NAMALWA (cell line): ENCODE measurements around the gene BTD.
"Not testable (repeated sequence)": the region's sequence is repeated elsewhere in the genome, so short reads cannot be mapped to it uniquely, and the experiment has no call there.

ENCODE experiments used
- DNase-seq: peaks from one replicate; pipeline ENCODE4 v3.0.0-alpha.2; 2015; ENCODE audit warnings: low spot score

BTD gene

GRCh38 chr3:15601399-15602145, at the start of gene BTD, which contains the start of gene HACL1:
Gene BTD, plus strand, starts transcription at chr3:15601745. Its CDS starts 33,695 bp downstream, at chr3:15635440.
Gene HACL1, minus strand, starts transcription at chr3:15601569. Its CDS starts 106 bp downstream, at chr3:15601463.
- DNase-seq = peak; percentile 100

- no peak for DNase-seq
Measured at GRCh38 chr3:15551902-15552301, 49.6 kb upstream of the BTD start.

GRCh38 chr3:15553749-15554148, 47.8 kb upstream of the BTD start:
- DNase-seq = no peak

GRCh38 chr3:15556512-15556911, 45.0 kb upstream of the BTD start:
- DNase-seq = peak; percentile 61

DNA sequence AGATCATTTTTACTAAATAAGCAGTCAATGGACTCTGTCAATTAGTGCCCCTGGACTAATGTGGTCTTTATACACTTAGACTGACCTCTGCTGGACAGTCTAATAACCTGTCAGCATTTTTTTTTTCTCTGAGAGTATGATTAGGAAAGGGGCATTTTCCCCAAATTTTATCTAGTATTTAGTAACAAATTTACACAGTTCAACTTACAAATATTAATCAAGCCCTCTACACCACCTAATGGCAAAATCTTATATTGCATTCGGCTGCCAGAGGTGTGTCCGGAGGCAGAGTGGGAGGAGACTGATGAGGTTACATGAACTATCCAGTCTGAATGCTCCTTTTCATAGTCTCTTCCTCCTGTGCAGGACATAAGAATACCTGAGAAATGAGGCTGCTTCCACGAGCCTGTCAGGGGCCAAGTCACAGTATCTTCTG, 44.0 kb upstream of the BTD start:
- DNase-seq = peak; percentile 91

DNA sequence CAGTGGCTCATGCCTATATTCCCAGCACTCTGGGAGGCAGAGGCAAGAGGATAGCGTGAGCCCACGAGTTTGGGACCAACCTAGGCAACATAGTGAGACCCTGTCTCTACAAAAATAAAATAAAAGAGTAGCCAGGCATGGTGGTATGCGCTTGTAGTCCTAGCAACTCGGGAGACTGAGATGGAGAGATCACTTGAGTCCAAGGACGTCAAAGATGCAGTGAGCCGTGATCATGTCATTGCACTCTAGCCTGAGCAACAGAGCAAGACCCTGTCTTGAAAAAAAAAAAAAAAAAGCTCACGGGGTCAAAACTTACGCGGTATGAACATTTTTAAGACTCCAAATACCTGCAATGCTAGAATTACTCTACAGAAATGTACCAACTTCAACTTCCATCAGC, 43.0 kb upstream of the BTD start:
- no peak for DNase-seq

- no peak for DNase-seq
Measured at GRCh38 chr3:15562560-15562959, 39.0 kb upstream of the BTD start.

GRCh38 chr3:15563190-15563589, 38.4 kb upstream of the BTD start:
- no peak for DNase-seq

DNA sequence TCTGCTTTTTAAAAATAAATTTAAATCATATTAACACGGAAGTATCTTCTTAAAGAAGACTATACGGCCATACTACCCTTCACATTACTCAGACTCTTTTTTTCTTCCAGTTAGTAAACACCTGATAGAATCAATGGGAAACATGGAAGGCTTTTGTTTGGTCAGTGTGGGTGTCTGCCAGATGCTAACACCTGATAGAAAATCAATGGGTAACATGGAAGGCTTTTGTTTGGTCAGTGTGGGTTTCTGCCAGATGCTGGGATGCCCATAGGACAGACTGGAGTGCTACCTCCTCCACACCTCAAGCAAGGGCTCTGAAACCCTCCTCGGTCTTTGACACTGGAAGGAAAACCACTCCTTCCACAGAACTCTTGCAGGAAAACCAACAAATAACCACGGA, 29.4 kb upstream of the BTD start:
- DNase-seq = no peak

GRCh38 chr3:15575446-15575845, 26.1 kb upstream of the BTD start:
- no peak for DNase-seq

DNA sequence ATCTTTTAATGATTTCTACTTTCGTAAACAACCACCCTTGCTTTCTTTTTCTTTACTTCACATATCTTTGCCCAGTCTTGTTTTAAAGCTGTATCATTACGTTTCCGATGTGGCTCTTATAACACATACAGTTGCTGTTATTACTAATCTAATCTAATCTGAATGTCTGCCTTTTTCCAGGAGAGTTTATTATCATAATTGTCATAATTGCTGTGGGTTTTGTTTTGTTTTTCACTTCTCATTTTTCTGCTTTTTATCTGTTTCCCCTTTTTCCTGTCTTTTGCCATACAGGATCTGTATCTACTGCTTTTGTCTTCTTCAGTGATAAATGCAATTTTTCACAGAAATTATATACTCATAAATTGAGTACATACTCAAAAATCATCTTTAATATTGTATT, 25.1 kb upstream of the BTD start:
- DNase-seq = no peak

DNA sequence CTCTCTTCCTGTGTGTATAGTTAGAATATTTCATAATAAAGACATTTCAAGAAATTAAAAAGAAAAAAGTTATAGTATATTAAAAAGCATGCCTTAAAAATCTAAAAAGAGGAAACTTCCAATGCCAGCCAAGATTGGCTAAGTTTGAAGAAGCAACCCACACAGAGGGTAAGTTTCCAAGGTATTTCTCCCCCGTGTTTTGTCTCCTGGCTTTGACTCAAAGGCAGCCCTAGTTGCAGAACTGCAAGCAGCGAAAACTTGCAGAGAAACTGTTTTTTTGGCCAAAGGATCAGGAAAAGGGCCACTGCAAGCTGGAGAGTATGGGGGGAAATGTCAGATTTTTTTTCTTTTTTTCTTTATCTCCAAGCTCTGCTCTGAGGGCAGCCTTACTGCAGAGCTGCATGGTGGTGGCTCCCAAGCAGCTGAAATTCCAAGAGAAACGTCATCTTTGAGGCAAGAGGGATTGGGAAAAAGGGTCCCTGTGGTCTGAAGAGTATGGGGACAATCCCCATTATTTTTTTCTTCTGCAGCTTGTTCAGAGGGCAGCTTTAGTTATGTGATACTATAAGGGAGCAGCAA, 23.2 kb upstream of the BTD start:
- no peak for DNase-seq

DNA sequence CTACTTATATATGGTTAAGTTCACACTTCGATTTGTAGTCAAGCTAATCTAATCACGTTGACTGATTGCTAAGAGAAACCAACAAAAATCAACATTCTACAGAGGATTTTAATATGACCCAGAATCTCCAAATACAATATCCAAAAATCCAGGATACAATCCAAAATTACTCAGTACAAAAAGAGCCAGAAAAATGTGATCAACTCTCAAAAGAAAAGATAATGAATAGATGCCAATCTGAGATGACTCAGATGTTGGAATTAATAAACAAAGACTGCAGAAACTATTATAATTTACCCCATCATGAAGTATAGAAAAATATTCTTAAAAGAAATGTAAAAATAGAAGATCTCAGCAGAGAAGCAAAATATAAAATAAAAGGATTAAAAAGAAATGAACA, 22.5 kb upstream of the BTD start:
- DNase-seq = no peak

DNA sequence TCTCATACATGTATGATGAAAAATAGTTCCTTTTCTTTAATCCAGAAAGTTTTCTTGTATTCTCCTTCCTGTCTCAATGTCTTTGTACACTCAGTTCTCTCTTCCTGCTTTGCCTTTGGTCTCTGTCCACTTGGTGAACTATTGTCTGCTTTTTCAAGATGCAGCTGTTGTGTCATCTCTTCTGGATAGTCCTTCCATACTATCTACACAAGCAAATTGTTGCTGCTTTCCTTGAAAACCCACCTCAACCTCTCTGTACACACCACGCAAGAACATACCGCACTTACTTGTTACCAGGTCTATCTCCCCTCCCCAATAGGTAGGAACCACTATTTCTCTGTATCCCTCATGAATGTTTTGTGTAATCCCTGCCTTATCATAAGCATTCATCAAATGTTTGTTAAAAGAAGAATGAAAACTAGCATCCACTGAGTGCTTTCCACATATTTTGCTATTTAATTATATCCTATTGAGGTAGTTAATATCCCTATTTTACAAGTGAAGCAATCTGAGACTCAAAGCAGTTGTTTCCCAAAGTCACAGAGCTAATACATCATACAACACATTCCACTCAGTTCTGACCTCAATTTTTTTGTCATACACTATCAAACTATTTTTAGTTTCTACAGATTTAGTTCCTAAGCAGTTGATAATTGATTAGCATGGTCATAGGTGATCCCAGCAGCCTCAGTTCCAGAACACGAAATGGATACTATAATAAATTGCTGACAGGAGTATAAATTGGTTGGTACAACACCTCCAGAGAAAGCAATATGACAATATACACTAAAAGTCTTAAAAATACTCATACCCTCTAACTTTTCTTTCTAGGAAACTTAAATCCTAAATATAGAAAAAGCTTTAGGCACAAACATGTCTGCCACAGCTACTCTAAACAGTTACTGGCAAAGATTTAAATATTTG, 19.8 kb upstream of the BTD start:
- DNase-seq = no peak

GRCh38 chr3:15585111-15585845, 16.3 kb upstream of the BTD start:
- DNase-seq = no peak

- DNase-seq = no peak
Measured at GRCh38 chr3:15591242-15591641, 10.3 kb upstream of the BTD start.

DNA sequence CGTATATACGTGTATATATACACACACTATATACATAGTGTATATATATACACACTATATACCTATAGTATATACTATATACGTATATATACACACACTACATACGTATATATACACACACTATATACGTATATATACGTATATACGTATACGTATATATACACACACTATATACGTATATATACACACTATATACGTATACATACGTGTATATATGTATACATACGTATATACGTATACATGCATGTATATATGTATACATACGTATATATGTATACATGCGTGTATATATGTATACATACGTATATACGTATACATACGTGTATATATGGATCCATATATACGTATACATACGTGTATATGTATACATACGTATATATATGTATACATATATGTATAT, 9.6 kb upstream of the BTD start:
- no peak for DNase-seq

DNA sequence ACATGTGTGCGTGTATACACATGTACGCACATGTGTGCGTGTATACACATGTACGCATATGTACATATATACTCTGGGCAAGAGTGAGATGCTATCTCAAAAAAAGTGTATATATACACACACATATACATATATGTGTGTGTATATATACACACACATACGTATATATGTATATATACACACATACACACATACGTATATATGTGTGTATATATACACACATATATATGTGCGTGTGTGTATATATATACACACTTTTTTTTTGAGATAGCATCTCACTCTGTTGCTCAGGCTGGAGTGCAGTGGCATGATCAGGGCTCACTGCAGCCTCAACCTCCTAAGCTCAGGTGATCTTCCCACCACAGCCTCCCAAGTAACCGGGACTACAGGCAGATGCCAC, 8.6 kb upstream of the BTD start:
- DNase-seq = no peak

GRCh38 chr3:15595955-15596354, 5.6 kb upstream of the BTD start:
- no peak for DNase-seq

GRCh38 chr3:15601046-15601398, 523 bp upstream of the BTD start:
- no peak for DNase-seq

DNA sequence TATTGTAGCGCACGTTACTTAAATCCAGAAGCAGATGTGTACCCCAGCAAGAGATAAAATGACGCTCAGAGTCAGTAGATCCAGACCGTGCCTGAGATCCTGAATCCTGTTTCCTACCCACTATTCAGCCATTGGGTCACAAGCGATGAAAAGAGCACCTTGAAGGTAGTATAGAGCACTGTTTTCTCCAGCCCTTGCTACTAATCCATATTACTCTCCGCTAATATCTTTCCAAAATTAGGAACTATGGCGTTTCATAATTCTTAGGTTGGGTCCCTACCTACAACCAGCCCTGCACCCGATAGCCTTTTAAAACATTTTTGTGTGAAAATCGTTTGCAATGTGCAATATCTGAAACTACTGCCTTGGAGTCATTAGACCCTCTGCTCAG, 596 bp downstream of the BTD start:
- DNase-seq = no peak

- DNase-seq = not testable (repeated sequence)
Measured at GRCh38 chr3:15602816-15603215, 1.3 kb downstream of the BTD start.
